Upper lobe of left lung (tissue), 4 donors: Measurements from ENCODE around the gene ISL1.

Source experiments
- EP300 ChIP-seq, 4 donors: sonication (generic); formaldehyde crosslinking; IDR thresholded peaks; one replicate each; pipeline ENCODE4 v1.5.1; 2017; ENCODE audit warnings: antibody characterized with exemption in 4 of 4, control low read depth in 2 of 4
- POLR2AphosphoS5 ChIP-seq, 2 donors: sonication (generic); formaldehyde crosslinking; IDR thresholded peaks; one replicate each; pipeline ENCODE4 v1.5.1; 2017; ENCODE audit warnings: antibody characterized with exemption in 2 of 2
- TF ChIP-seq, protein P1 (sequence below), 6 experiments: fragments of 450-650 bp in 4 of 6; fragments of 200-600 bp in 2 of 6; sonication (generic) in 2 of 6; IDR thresholded peaks; one replicate each; pipeline ENCODE4 v1.5.1; 2016 to 2019; ENCODE audit warnings: antibody characterized with exemption in 6 of 6

DNA sequence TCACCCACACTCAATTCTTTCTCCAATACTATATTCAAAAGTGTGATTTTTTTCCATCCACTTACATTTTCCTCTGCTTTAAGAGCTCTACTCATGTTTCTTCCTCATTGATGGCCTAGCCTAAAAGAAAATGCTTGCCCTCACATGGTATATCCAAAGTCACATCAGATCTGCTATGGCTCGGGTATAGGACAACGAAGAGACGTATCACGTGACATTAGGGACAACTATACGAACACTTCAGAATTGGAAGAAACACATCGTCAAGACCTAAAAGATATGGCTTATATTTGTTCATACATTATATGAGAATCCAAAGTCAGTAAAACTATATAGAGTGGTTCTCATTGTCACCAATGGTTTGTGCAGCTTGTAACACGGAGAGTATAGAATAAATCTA is 8.2 kb upstream of the ISL1 start:
- TF ChIP-seq, protein P1, sequence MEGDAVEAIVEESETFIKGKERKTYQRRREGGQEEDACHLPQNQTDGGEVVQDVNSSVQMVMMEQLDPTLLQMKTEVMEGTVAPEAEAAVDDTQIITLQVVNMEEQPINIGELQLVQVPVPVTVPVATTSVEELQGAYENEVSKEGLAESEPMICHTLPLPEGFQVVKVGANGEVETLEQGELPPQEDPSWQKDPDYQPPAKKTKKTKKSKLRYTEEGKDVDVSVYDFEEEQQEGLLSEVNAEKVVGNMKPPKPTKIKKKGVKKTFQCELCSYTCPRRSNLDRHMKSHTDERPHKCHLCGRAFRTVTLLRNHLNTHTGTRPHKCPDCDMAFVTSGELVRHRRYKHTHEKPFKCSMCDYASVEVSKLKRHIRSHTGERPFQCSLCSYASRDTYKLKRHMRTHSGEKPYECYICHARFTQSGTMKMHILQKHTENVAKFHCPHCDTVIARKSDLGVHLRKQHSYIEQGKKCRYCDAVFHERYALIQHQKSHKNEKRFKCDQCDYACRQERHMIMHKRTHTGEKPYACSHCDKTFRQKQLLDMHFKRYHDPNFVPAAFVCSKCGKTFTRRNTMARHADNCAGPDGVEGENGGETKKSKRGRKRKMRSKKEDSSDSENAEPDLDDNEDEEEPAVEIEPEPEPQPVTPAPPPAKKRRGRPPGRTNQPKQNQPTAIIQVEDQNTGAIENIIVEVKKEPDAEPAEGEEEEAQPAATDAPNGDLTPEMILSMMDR (IDR thresholded peaks at IDR 0.05), result no peak
- TF ChIP-seq POLR2AphosphoS5 (IDR thresholded peaks at IDR 0.05) (no peak), EP300 (IDR thresholded peaks at IDR 0.05) (no peak)
